DND-41 (cell line): Measurements from ENCODE around the gene CC2D2B.

ENCODE experiments used
- EZH2 ChIP-seq: IDR thresholded peaks from 3 replicates; pipeline ENCODE4 v1.6.1; 2012; ENCODE audit warnings: borderline replicate concordance, low read depth, mild to moderate bottlenecking, moderate library complexity, low read length, inconsistent platforms; ENCODE audit not compliant: severe bottlenecking
- TF ChIP-seq, protein P1 (sequence below): IDR thresholded peaks from 2 replicates; pipeline ENCODE4 v1.5.1; 2012; ENCODE audit warnings: borderline replicate concordance, low read length, moderate library complexity, mild to moderate bottlenecking; ENCODE audit not compliant: poor library complexity, severe bottlenecking; ENCODE audit errors: extremely low read depth

DNA sequence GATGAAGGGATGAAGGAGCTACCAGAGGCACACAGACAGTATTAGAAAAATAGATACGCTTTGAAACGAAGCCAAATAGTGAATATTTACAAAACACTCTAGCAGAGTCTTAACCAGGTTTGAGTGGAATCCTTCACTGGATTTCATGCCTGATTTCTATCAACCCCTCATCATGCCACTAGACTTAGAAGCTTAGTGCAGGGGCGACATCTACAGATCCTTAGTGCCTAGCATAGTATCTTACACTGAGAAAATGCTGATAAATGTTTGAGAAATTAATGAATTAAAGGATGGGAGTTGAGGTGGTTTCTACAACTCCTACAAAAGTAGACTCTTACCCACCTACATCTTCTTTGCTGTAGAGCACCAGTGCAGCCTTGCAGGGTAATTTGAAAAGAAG is 80.9 kb downstream of the CC2D2B start:
- TF ChIP-seq, protein P1, sequence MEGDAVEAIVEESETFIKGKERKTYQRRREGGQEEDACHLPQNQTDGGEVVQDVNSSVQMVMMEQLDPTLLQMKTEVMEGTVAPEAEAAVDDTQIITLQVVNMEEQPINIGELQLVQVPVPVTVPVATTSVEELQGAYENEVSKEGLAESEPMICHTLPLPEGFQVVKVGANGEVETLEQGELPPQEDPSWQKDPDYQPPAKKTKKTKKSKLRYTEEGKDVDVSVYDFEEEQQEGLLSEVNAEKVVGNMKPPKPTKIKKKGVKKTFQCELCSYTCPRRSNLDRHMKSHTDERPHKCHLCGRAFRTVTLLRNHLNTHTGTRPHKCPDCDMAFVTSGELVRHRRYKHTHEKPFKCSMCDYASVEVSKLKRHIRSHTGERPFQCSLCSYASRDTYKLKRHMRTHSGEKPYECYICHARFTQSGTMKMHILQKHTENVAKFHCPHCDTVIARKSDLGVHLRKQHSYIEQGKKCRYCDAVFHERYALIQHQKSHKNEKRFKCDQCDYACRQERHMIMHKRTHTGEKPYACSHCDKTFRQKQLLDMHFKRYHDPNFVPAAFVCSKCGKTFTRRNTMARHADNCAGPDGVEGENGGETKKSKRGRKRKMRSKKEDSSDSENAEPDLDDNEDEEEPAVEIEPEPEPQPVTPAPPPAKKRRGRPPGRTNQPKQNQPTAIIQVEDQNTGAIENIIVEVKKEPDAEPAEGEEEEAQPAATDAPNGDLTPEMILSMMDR, result no peak
- no peak for TF ChIP-seq EZH2
